Skeletal muscle satellite cell (primary cell): Measurements from ENCODE around the gene TCF3.
"Not testable (repeated sequence)": the region's sequence is repeated elsewhere in the genome, so short reads cannot be mapped to it uniquely, and the experiment has no call there.

Experiments used
- H3K27me3 ChIP-seq: 2 replicates; pipeline ENCODE4 v1.7.0; 2013; ENCODE audit warnings: low read length; ENCODE audit not compliant: control insufficient read depth, insufficient read depth
- H3K36me3 ChIP-seq: 2 replicates; pipeline ENCODE4 v1.7.0; 2013; ENCODE audit warnings: mild to moderate bottlenecking, control low read depth, low read length; ENCODE audit not compliant: insufficient read depth
- H3K4me1 ChIP-seq: 2 replicates; pipeline ENCODE4 v1.7.0; 2013; ENCODE audit warnings: low read length; ENCODE audit not compliant: control insufficient read depth, insufficient read depth
- H3K4me2 ChIP-seq: 2 replicates; pipeline ENCODE4 v1.7.0; 2013; ENCODE audit warnings: mild to moderate bottlenecking, low read length
- H3K4me3 ChIP-seq: 2 replicates; pipeline ENCODE4 v1.7.0; 2013; ENCODE audit warnings: low read length
- H3K9ac ChIP-seq: 2 replicates; pipeline ENCODE4 v1.7.0; 2013; ENCODE audit warnings: mild to moderate bottlenecking, low read depth, low read length, moderate library complexity
- H3K9me3 ChIP-seq: replicated peaks from 2 replicates; pipeline ENCODE4 v1.7.0; 2013; ENCODE audit warnings: mild to moderate bottlenecking, control low read depth, low read length

Gene TCF3

DNA sequence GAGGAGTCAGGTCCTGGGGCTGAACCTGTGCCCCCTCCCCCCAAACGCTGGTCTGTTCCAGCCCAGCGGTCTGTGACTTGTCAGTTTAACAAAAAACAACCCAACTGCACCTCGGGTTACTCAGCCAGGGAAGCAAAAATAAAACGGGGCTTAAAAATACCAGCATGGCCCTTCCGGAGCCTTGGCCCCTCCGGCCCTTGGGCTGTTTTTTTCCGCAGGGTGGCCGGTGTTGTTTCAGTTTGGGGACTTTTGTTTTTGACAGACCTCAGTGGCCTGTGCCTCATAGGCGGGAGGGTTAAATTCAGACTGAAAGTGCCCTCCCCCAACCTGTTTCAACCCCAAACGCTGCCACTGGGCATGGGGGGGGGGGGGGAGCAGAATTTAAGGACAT is 4.0 kb downstream of the TCF3 start:
- Histone ChIP-seq H3K27me3 (no peaks in the 10 kb centered on the region), H3K9me3 (no peaks in the 10 kb centered on the region), H3K4me2 (no peak overlapping the region), H3K4me3 (no peak overlapping the region), H3K4me1 (peaks cover 8% of the 10 kb centered on the region), H3K9ac (no peak overlapping the region), H3K36me3 (peaks cover 36% of the 10 kb centered on the region)

- no peak overlapping the region for H3K4me3 ChIP-seq
- peaks cover 43% of the 10 kb centered on the region for H3K36me3 ChIP-seq
- no peak overlapping the region for H3K9ac ChIP-seq
These were observed 4.6 kb downstream of the TCF3 start for GRCh38 chr19:1647501-1648458.

DNA sequence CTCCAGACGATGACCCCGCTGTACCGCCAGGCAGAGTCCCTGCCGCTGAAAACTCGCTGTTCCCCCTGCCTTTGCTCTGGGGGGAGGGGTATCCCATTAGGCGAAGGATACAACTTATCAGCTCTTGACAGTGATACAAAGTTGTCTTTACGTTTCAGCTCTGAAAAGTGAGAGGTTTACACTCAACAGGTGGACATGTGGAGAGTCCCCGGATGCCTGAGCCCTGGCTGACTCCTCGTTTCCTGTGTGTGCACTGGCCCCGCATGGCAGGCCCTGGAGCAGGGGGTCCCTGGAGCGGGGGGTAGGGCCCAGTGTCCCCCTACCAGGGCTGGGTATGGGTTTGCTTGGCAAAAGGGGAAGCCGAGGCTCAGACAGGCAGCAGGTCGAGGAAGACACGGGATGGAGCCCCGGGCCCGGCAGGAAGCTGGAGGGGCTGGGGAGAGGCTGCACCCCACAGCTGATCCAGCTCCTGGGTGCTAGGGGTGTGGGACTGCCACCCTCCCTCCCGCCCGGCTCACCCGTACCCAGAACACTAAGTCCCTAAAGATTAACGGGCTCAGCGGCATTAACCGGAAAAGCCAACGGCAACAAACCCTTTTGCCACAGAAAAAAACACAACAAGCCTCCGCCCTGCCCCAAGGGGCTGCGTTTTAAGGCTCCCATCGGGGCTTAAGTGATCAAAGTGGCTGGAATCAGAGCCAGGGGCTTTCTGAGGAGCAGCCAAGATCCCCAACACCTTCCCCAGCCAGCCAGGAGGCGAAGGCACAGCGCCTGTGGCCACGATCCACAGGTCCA is 5.6 kb downstream of the TCF3 start:
- H3K4me2 ChIP-seq, result no peak overlapping the region
- H3K4me3 ChIP-seq, result no peak overlapping the region
- peaks cover 52% of the 10 kb centered on the region for H3K36me3 ChIP-seq
- peaks cover 8% of the 10 kb centered on the region for H3K4me1 ChIP-seq
- H3K9ac ChIP-seq, result no peak overlapping the region
- no peaks in the 10 kb centered on the region for H3K9me3 ChIP-seq
- H3K27me3 ChIP-seq, result no peaks in the 10 kb centered on the region

More at GRCh38 chr19:1647501-1648458, 4.6 kb downstream of the TCF3 start:
- peaks cover 8% of the 10 kb centered on the region for H3K4me1 ChIP-seq
- no peaks in the 10 kb centered on the region for H3K27me3 ChIP-seq
- no peaks in the 10 kb centered on the region for H3K9me3 ChIP-seq
- no peak overlapping the region for H3K4me2 ChIP-seq

DNA sequence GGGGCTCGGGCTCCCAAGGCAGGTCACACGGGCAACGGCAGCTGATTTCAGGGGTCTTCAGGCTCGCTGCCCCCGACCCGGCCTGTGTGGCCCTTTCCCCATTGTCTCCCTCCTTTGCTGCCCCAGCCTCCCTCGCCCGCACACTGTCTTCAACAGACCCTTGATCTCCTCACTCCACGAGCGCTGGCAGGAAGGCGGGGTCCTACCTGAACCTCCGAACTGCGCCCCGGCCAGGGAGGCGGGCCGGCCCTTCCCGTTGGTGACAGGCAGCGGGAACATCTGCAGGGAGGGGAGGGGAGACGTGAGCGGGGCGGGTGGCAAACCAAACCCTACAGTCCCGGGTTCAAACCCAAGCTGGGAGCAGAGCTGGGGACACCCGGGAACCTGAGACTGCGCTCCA is 6.3 kb downstream of the TCF3 start:
- peaks cover 57% of the 10 kb centered on the region for H3K36me3 ChIP-seq
- peaks cover 8% of the 10 kb centered on the region for H3K4me1 ChIP-seq
- H3K9ac ChIP-seq, result no peak overlapping the region
- H3K4me2 ChIP-seq, result no peak overlapping the region
- no peak overlapping the region for H3K4me3 ChIP-seq
- no peaks in the 10 kb centered on the region for H3K9me3 ChIP-seq
- no peaks in the 10 kb centered on the region for H3K27me3 ChIP-seq

DNA sequence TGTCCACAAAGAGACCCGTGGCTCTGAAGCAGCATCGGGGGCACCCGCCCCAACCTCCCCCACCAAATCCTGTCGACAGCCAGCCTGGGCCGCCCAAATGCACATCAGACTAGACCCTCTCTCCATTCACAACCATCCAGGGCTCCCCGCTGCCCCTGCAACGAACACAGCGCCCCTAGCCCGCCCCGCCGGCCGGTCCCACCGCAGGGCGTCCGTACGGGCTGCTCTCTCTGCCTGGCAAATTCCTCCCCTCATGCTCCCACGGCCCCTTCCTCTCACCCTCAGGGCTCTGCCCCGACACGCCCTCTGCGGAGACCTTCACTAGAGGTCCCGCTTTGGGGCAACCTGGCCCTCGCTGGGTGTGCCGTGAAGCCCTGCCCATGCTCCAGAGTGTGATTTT is 7.1 kb downstream of the TCF3 start:
- Histone ChIP-seq H3K9me3 (no peaks in the 10 kb centered on the region), H3K4me1 (peaks cover 2% of the 10 kb centered on the region), H3K36me3 (peaks cover 59% of the 10 kb centered on the region), H3K27me3 (no peaks in the 10 kb centered on the region), H3K4me2 (no peak overlapping the region), H3K9ac (no peak overlapping the region), H3K4me3 (no peak overlapping the region)

DNA sequence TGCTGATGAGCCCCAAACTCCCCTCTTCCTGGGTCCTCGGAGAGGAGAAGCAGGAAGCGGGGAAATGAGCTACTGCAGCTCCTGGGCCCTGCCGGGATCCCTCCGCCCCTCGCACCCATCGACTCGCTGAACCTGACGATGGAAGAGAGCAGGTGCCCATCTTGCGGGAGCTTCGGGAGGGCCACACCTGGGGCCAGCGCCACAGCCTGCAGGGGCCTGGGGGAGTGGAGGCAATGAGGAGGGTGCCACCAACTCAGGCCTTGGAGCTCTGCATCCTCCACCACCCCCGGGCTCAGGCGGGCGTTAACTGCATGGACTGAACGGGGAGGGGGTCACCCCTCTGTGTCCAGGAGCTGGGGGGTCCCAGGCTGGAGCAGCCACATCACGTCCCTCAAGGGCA is 8.3 kb downstream of the TCF3 start:
- H3K4me2 ChIP-seq, result no peak overlapping the region
- no peaks in the 10 kb centered on the region for H3K27me3 ChIP-seq
- no peaks in the 10 kb centered on the region for H3K4me1 ChIP-seq
- H3K36me3 ChIP-seq, result peaks cover 62% of the 10 kb centered on the region
- no peak overlapping the region for H3K4me3 ChIP-seq
- no peaks in the 10 kb centered on the region for H3K9me3 ChIP-seq
- H3K9ac ChIP-seq, result no peak overlapping the region

DNA sequence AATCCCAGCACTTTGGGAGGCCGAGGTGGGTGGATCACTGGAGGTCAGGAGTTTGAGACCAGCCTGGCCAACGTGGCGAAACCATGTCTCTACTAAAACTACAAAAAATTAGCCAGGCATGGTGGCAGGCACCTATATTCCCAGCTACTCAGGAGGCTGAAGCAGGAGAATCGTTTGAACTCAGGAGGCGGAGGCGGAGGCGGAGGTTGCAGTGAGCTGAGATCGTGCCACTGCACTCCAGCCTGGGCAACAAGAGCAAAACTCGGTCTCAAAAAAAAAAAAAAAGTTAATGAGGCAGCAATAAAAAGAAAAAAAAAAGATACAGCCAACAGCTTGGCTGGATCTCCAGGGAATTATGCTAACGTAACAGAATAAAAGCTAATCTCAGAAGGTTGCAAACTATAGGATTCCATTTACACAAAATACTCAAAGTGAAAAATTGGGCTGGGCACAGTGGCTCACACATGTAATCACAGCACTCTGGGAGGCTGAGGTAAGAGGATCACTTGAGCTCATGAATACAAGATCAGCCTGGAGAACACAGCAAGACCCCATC is 11.4 kb downstream of the TCF3 start:
- H3K27me3 ChIP-seq, H3K4me1 ChIP-seq, H3K4me2 ChIP-seq, H3K4me3 ChIP-seq, H3K9me3 ChIP-seq, H3K9ac ChIP-seq: not testable (repeated sequence)
- peaks cover 59% of the 10 kb centered on the region for H3K36me3 ChIP-seq

DNA sequence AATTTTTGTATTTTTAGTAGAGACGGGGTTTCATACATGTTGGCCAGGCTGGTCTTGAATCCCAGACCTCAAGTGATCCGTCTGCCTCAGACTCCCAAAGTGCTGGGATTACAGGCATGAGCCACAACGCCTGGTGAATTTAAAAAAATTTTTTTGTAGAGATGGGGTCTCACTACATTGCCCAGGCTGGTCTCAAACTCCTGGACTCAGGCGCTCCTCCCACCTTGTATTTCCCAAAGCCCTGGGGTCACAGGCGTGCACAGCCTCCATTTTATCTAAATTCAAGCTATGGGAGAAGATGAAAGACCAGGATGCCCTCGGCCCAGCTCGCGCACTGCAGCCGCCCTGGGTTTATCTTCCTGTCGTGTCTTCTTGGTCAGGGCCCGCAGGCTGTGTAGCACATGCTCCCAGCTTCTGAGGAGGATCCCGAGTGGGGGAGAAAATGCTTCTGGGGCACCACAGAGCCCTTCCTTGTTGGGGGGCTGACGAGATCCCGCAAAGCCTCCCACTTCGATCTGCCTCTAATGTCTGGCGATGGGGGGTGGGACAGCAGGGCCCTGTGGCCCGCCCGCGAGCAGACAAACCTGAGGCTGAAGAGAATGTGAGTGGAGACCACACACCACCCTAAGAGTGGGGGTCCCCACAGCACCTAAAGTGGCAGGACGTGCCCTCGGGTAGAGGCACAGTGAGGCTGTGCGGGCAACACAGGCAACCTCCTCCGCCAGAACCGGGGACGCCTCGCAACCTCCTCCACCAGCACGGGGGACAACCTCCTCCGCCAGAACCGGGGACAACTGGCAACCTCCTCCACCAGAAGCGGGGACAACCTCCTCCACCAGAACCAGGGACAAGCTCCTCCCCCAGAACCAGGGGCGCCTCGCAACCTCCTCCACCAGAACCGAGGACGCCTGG is 15.8 kb downstream of the TCF3 start:
- Histone ChIP-seq H3K4me2 (no peak overlapping the region), H3K9ac (no peak overlapping the region), H3K4me1 (no peaks in the 10 kb centered on the region), H3K4me3 (no peak overlapping the region), H3K9me3 (no peaks in the 10 kb centered on the region), H3K27me3 (no peaks in the 10 kb centered on the region), H3K36me3 (peaks cover 57% of the 10 kb centered on the region)

GRCh38 chr19:1634938-1635243 is 17.5 kb downstream of the TCF3 start:
- no peaks in the 10 kb centered on the region for H3K9me3 ChIP-seq
- H3K4me1 ChIP-seq, result no peaks in the 10 kb centered on the region
- no peaks in the 10 kb centered on the region for H3K27me3 ChIP-seq
- H3K36me3 ChIP-seq, result peaks cover 51% of the 10 kb centered on the region
- no peak overlapping the region for H3K4me2 ChIP-seq
- H3K9ac ChIP-seq, result no peak overlapping the region
- H3K4me3 ChIP-seq, result no peak overlapping the region

GRCh38 chr19:1634242-1634937 is 18.0 kb downstream of the TCF3 start:
- H3K9me3 ChIP-seq, result no peaks in the 10 kb centered on the region
- H3K9ac ChIP-seq, result no peak overlapping the region
- H3K4me3 ChIP-seq, result no peak overlapping the region
- peaks cover 46% of the 10 kb centered on the region for H3K36me3 ChIP-seq
- no peaks in the 10 kb centered on the region for H3K4me1 ChIP-seq
- H3K27me3 ChIP-seq, result no peaks in the 10 kb centered on the region
- H3K4me2 ChIP-seq, result no peak overlapping the region
